GM18526 (cell line): ENCODE measurements around the gene B3GNT5.

Source experiments
- POLR2A ChIP-seq: IDR thresholded peaks from 3 replicates; pipeline ENCODE4 v1.6.1; 2011; ENCODE audit not compliant: insufficient read length; ENCODE audit errors: extremely low read depth

The B3GNT5 gene

DNA sequence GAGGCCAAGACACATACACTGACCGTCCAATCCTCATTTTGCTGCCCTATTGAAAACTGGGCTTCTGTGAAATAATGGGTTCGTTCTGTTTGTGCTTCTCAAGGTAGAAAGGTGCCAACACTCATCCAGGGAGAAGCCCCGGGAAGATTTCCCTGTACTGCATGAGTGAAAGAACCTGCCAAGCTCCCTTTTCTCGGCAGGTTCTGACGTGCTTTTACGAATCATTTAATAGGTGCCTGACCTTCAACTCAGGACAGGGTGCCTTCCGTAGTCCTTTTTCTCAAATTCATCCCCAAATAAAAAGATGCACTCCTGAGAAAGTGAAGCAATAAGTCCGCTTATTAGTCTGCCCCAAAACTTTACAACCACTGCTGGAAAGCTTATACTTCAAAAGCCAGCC, 64.2 kb downstream of the B3GNT5 start:
- no peak for TF ChIP-seq POLR2A

DNA sequence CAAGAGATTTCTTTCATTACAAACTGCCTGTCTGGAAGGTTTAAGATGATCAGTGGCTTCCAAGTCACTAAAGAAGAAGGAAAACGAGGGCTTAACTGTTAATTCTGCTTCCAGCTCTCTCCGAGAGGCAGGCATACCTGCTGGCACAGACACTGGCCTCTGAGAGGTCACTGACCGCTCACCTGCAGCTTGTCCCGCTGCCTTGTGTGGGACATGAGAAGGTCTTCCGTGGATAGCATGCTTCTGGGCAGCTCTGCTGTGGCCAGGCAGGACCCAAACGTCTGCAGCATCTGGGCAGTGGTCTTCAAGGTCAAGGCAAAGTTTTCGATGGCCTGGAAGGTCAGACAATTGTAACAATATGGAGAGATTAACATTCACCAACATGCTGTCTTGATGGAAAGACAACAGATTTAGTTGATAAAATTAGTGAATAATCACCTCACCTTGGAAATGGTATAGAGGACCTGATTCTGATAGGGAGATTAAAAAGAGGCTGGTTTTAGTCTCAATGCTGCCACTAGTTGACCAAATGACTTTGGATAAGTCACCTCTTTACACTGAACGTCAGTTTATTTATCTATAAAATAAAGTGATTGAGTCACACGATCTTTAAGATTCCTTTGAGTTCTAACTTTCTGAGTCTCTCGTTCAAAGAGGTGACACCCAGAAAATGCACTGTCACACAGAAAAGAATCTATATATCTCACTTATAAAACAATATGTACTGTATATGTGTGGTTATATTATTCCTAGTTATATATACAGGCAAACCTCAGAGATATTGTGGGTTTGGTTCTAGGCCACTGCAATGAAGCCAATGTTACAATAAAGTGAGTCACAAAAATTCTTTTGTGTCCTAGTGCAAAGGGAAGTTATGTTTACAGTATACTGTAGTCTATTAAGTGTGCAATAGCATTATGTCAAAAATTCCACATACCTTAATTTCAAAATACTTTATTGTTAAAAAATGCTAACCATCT, 65.1 kb downstream of the B3GNT5 start:
- TF ChIP-seq POLR2A, result no peak

DNA sequence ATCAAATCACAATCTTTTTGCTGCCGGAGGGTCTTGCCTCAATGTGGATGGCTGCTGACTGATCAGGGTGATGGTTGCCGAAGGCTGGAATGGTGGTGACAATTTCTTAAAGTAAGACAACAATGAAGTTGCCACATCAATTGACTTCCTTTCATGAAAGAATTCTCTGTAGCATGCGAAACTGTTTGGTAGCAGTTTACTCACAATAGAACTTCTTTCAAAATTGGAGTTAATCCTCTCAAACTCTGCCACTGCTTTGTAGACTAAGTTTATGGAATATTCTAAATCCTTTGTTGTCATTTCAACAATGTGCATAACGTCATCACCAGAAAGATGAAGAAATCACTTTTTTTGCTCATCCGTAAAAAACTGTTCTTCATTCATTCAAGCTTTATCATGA, 65.8 kb downstream of the B3GNT5 start:
- TF ChIP-seq POLR2A, result no peak

GRCh38 chr3:183319371-183319770, 66.3 kb downstream of the B3GNT5 start:
- no peak for TF ChIP-seq POLR2A
